GM19372 (cell line): Measurements from ENCODE around the gene PTER.

Experiments used
- ATAC-seq: cut with Tn5 transposase; IDR thresholded peaks from one replicate; pipeline ENCODE4 v1.9.1; 2021; ENCODE audit warnings: mild to moderate bottlenecking, low read depth, moderate library complexity; ENCODE audit not compliant: unreplicated experiment

PTER gene

DNA sequence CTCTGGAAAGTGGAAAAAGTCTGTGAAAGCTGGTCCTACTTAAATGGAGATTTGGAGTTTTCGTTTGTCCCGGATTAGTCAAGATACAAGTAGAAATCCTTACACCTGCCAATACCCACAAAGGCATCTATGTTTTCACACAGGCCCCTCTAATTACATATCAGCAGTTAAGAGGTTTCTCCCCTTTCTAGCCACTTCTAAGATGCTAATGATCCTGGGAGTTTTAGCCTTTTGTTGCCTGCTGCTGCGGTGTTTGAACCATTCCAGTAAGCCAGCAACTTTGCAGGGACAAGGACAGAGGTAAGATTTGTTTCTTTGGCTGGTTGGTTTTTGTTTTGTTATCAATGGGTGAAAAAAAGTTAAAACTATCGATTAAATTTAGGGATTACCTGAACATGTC lies 90.6 kb downstream of the PTER start:
- ATAC-seq = no peak

DNA sequence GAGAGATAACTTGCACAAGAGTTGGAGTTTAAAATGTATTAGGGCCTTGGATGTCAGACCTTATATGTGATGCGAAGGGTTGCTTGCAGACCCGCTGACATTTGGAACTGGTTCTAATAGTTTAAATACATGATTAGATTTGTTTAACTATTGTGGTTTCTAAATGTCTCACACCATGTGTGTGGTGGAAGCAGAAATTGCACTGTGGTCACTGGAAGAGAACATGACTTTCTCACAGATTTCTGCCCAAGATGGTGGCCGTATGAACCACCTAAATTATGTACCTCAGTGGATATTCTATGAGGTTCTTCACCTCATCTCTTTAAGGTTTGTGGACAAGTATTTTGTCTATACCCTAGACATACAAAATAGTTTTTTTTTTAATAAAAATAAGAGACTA lies 93.0 kb downstream of the PTER start:
- no peak for ATAC-seq

DNA sequence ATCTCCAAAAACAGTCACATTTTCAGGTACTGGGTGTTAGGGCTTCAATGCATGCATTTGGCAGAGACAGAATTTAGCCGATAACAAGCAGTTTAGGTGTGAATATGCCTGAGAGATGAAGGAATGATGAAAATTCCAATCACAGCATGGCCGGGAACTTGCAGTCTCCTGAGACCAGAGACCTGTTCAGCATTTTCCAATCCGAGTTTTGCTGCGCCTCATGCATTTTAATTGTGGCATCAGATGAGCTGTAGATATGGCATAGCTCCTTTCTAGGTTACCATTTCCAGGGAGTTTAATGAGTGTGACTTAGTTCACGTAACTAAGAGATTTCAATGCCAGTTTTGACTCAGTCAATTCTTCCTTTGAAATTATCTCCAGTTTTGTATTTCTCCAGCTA lies 99.3 kb downstream of the PTER start:
- ATAC-seq = no peak

DNA sequence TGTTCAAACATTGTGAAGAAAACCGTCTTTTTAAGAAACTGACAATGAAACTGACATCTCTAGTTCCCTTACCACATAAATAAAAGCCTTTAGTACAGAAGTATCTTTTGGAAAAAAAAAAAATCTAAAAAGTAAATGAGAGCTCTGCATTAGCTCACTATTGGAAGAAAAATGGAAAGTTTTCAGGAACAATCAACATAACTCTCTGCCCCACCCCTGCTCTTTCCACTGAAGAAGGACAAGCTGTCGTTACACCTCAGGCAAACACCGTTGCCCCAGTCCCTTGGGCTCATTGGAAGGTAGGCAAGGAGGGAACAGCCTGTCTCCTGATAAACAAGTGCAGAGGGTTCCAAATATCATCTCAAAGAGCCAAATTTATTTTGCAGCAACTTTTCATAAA lies 107.3 kb downstream of the PTER start:
- no peak for ATAC-seq

DNA sequence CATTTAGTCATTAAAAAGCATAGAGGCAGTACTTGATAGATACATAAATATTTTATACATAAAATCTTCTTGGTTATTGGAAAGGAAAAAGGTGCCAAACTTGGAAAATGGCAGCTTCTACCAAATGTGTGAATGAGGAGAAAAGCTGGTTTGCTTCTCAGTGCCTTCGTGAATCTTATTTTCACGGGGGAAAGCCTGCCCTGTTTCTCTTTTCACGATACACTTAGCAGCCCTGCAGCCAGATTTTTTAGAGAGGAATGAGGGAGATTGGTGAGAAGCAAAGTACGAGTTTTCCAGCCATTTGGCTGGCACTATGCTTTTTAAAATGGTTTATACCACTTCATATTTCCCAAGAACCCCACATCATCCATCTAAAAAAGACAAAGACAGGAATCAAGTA lies 107.8 kb downstream of the PTER start:
- no peak for ATAC-seq

DNA sequence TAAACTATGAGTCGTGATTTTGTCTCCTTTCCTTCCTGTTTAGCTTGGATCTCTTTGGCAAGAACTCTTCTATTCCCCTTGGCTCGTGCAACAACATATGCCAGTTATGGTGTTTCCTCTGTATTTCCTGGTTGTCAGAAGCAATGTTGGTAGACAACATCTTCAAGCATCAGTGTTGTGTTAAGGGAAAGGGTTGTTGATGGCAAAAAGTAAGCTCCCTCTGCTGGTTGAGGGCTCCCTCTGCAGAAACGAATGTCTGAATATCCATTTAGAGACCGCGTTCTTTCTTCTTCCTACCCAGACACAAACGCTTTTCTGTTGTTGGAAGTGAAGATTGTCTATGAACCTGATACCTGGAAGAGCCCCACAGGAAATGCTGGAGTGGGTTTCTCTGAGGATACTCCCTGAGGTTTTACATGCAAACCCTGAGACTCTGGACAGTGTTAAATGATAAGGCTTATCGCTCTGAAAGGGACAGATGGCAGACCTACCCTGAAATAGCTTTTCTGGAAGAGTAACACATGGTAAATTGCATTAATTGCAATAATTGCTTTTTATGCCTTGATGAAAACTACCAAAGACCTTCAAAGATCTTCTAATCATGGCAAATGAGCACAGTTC lies 108.4 kb downstream of the PTER start:
- ATAC-seq = no peak

DNA sequence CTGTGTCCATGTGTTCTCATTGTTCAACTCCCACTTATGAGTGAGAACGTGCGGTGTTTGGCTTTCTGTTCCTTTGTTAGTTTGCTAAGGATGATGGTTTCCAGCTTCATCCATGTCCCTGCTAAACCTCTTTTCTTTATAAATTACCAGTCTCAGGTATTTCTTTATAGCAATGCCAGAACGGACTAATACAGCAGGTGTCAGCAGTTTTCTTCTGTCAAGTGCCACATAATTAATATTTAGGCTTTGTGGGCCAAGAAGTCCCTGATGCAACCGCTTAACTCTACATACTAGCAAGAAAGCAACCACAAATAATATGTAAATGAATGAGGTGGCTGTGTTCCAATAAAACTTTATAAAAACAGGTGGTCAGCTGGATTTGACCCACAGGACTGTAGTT lies 111.2 kb downstream of the PTER start:
- no peak for ATAC-seq

DNA sequence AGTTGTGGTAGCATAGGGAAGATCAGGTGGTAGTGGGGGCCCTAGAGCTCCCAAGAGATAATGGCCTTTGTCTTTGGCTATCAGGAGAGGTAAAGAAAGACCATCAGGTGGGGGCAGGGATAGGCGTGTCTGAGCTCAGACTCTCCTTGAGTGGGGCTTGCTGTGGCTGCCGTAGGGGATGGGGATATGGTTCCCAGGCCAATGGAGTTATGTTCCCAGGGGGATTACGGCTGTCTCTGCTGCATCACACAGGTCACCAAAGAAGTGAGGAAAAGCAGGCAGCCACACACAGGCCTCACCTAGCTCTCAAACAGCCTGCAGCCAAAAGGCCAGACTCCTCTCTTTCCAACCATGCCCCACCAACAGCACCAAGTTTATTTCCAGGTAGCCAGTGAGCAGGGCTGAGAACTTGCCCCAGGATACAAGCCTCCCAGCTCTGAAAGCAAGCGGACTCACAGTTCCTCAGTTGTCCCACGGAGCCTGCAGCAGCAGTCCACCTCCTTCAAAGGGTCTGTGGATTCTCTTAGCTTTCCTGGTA lies 122.5 kb downstream of the PTER start:
- ATAC-seq = no peak

DNA sequence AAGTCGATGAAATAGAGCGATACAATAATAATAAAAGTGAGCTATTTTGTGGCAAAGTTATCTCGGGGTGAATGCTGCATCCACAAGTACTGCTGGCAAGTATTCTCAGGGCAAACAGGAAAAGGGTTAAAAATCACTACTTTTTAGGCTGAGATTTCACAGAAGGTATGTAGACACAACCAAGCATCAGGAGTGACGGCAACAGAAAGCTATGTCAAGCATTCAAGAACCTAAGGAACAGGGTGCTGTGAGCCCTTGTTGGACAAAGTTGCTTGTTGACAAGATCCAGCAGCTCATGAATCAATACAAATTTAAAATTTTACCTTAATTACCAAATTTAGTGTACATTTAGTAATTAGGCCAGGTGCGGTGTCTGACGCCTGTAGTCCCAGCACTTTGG lies 126.1 kb downstream of the PTER start:
- ATAC-seq = no peak
